ENCODE results near the gene CHRNA1. TPM values are rescaled to one million over a fixed set of nuclear protein-coding genes. Genes with fewer than 3 reads are reported as not detected.

The CHRNA1 gene
- total RNA-seq, 6 donors from 2014 or later, result 0.17 TPM; not detected in 5

GRCh38 chr2:174785481-174785880 is 21.2 kb upstream of the CHRNA1 start:
- Histone ChIP-seq H3K9me3 (no peaks in the 10 kb centered on the region), H3K27ac (no peak overlapping the region), H3K4me1 (peaks cover 0 to 6% (median 0%) of the 10 kb centered on the region in 4 donors), H3K27me3 (no peaks in the 10 kb centered on the region), H3K36me3 (no peaks in the 10 kb centered on the region), H3K4me3 (no peak overlapping the region)
- ATAC-seq (ENCODE audit: low FRiP score in 2 of 2) (no peak), DNase-seq (no peak)
- WGBS, 2 donors, result 81 to 84% methylated on average over 3 of the region's 3 CpGs
- TF ChIP-seq POLR2A (IDR thresholded peaks at IDR 0.05), result no peak
- TF ChIP-seq CTCF (IDR thresholded peaks at IDR 0.05), result no peak
- TF ChIP-seq POLR2AphosphoS5 (IDR thresholded peaks at IDR 0.05), result no peak
- TF ChIP-seq EP300 (IDR thresholded peaks at IDR 0.05), result no peak

- 92 to 93% methylated on average over 5 of the region's 5 CpGs for WGBS, 2 donors
- H3K27me3 ChIP-seq, result no peaks in the 10 kb centered on the region
- TF ChIP-seq POLR2AphosphoS5 (IDR thresholded peaks at IDR 0.05) (no peak), EP300 (IDR thresholded peaks at IDR 0.05) (no peak), CTCF (IDR thresholded peaks at IDR 0.05) (no peak), POLR2A (IDR thresholded peaks at IDR 0.05) (no peak)
These were observed 20.6 kb upstream of the CHRNA1 start for GRCh38 chr2:174784909-174785308.

GRCh38 chr2:174784316-174784715 is 20.0 kb upstream of the CHRNA1 start:
- no peaks in the 10 kb centered on the region for H3K9me3 ChIP-seq
- DNase-seq (no peak), ATAC-seq (ENCODE audit: low FRiP score in 2 of 2) (no peak)
- H3K36me3 ChIP-seq, result no peaks in the 10 kb centered on the region
- TF ChIP-seq POLR2A (IDR thresholded peaks at IDR 0.05) (no peak), EP300 (IDR thresholded peaks at IDR 0.05) (no peak), CTCF (IDR thresholded peaks at IDR 0.05) (no peak), POLR2AphosphoS5 (IDR thresholded peaks at IDR 0.05) (no peak)
- H3K4me3 ChIP-seq, result no peak overlapping the region
- no peaks in the 10 kb centered on the region for H3K27me3 ChIP-seq
- no peak overlapping the region for H3K27ac ChIP-seq
- 87 to 100% methylated on average over 2 to 7 of the region's 7 CpGs for WGBS, 2 donors
- peaks cover 0 to 6% (median 0%) of the 10 kb centered on the region in 4 donors for H3K4me1 ChIP-seq

More at GRCh38 chr2:174784909-174785308, 20.6 kb upstream of the CHRNA1 start:
- no peaks in the 10 kb centered on the region for H3K9me3 ChIP-seq
- no peak overlapping the region for H3K4me3 ChIP-seq
- H3K27ac ChIP-seq, result no peak overlapping the region
- DNase-seq (no peak), ATAC-seq (ENCODE audit: low FRiP score in 2 of 2) (no peak)
- no peaks in the 10 kb centered on the region for H3K36me3 ChIP-seq
- H3K4me1 ChIP-seq, result peaks cover 0 to 6% (median 0%) of the 10 kb centered on the region in 4 donors

GRCh38 chr2:174781996-174782395 is 17.7 kb upstream of the CHRNA1 start:
- no peak overlapping the region for H3K27ac ChIP-seq
- H3K4me1 ChIP-seq, result peaks cover 0 to 14% (median 6%) of the 10 kb centered on the region in 4 donors
- H3K36me3 ChIP-seq, result no peaks in the 10 kb centered on the region
- no peak for TF ChIP-seq EP300 (IDR thresholded peaks at IDR 0.05)
- no peak for TF ChIP-seq CTCF (IDR thresholded peaks at IDR 0.05)
- TF ChIP-seq POLR2AphosphoS5 (IDR thresholded peaks at IDR 0.05), result no peak
- TF ChIP-seq POLR2A (IDR thresholded peaks at IDR 0.05), result no peak
- H3K27me3 ChIP-seq, result no peaks in the 10 kb centered on the region
- H3K4me3 ChIP-seq, result no peak overlapping the region
- ATAC-seq (ENCODE audit: low FRiP score in 2 of 2), result no peak
- WGBS, 2 donors, result 46 to 81% methylated on average over 11 of the region's 11 CpGs
- no peak for DNase-seq
- H3K9me3 ChIP-seq, result no peaks in the 10 kb centered on the region

- DNase-seq (no peak), ATAC-seq (ENCODE audit: low FRiP score in 2 of 2) (no peak)
- 87 to 92% methylated on average over 8 to 9 of the region's 9 CpGs for WGBS, 2 donors
- H3K27ac ChIP-seq, result no peak overlapping the region
- H3K36me3 ChIP-seq, result no peaks in the 10 kb centered on the region
- TF ChIP-seq EP300 (IDR thresholded peaks at IDR 0.05) (no peak), POLR2A (IDR thresholded peaks at IDR 0.05) (no peak), POLR2AphosphoS5 (IDR thresholded peaks at IDR 0.05) (no peak), CTCF (IDR thresholded peaks at IDR 0.05) (no peak)
- H3K9me3 ChIP-seq, result no peaks in the 10 kb centered on the region
- H3K4me3 ChIP-seq, result no peak overlapping the region
- H3K4me1 ChIP-seq, result peaks cover 0 to 14% (median 6%) of the 10 kb centered on the region in 4 donors
- H3K27me3 ChIP-seq, result no peaks in the 10 kb centered on the region
These were observed 17.0 kb upstream of the CHRNA1 start for GRCh38 chr2:174781298-174781697.
